Left ventricle myocardium inferior (tissue), 1 donor: ENCODE results near the gene HLA-F. TPM values are rescaled to one million over a fixed set of nuclear protein-coding genes. Genes with fewer than 3 reads are reported as not detected.

Experiments
- DNase-seq: peaks from one replicate; pipeline ENCODE4 v3.0.0-alpha.2; 2020
- H3K27ac ChIP-seq: fragments of 200-600 bp; replicated peaks from 2 replicates; pipeline ENCODE4 v1.8.0; 2021
- H3K27me3 ChIP-seq: fragments of 200-600 bp; 2 replicates; pipeline ENCODE4 v1.8.0; 2021; ENCODE audit warnings: low read depth
- H3K36me3 ChIP-seq: fragments of 200-600 bp; 2 replicates; pipeline ENCODE4 v1.8.0; 2021
- H3K4me1 ChIP-seq: fragments of 200-600 bp; 2 replicates; pipeline ENCODE4 v1.8.0; 2021
- H3K4me3 ChIP-seq: fragments of 200-600 bp; 2 replicates; pipeline ENCODE4 v1.8.0; 2021; ENCODE audit warnings: mild to moderate bottlenecking, moderate library complexity
- H3K9me3 ChIP-seq: fragments of 200-600 bp; replicated peaks from 2 replicates; pipeline ENCODE4 v1.8.0; 2021
- intact Hi-C: fragments of 100-400 bp; cut with micrococcal nuclease; formaldehyde crosslinking; loops from one replicate; pipeline ENCODE4 v1.11.0; 2022
- long read RNA-seq: library from polyadenylated mRNA; unstranded; transcript quantifications from one replicate; pipeline ENCODE4 v2.0.0, GENCODE V29; 2021
- total RNA-seq: library from RNA; stranded (reverse); fragmentation: NEBNext Ultra II Directional; extraction: Animal tissue kit (Norgen Biotek cat#: 25700); gene quantifications from one replicate; pipeline ENCODE4 v1.2.1, GENCODE V29; 2021
- TF ChIP-seq, protein P1 (sequence below): fragments of 200-600 bp; IDR thresholded peaks from 2 replicates; pipeline ENCODE4 v1.8.0; 2021; ENCODE audit warnings: antibody characterized with exemption, mild to moderate bottlenecking, borderline replicate concordance
- donor health status: DM: no; HTN: yes; CAD: no; lungs with severe emphysema.

The HLA-F gene
- total RNA-seq, result 29.4 TPM
- long read RNA-seq, partial matches to known transcripts, result 5 of 19 reads
- long read RNA-seq, other reads (novel, unspliced or antisense), result 10 of 19 reads

DNA sequence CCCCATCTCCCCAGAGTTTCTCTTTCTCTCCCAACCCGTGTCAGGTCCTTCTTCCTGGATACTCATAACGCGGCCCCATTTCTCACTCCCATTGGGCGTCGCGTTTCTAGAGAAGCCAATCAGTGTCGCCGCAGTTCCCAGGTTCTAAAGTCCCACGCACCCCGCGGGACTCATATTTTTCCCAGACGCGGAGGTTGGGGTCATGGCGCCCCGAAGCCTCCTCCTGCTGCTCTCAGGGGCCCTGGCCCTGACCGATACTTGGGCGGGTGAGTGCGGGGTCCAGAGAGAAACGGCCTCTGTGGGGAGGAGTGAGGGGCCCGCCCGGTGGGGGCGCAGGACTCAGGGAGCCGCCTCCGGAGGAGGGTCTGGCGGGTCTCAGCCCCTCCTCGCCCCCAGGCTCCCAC is at the start of gene HLA-F:
Gene HLA-F (plus strand): TSS at position 173 of the 404 bp plus-strand sequence. CDS start 30 bp downstream, at position 203.
- intact Hi-C loops, result no loop called here

DNA sequence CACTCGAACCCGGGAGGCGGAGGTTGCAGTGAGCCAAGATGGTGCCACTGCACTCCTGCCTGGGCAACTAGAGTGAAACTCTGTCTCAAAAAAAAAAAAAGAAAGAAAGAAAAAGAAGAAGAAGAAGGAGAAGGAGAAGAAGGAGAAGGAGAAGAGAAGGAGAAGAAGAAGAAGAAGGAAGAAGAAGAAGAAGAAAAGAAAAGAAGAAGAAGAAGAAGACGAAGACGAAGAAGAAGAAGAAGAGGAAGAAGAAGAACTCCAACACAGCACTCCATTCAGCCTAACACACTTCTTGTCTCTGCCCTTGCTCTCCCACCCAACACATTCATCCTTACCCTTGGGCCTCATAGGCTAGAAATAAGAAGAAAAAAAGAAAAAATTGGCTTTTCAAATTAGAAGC is 49.2 kb upstream of the HLA-F start:
- H3K4me1 ChIP-seq, result no peaks in the 10 kb centered on the region
- no peaks in the 10 kb centered on the region for H3K9me3 ChIP-seq
- no peaks in the 10 kb centered on the region for H3K36me3 ChIP-seq
- intact Hi-C loops, result no loop called here
- no peak overlapping the region for H3K4me3 ChIP-seq
- H3K27me3 ChIP-seq, result peaks cover 6% of the 10 kb centered on the region
- no peak overlapping the region for H3K27ac ChIP-seq
- TF ChIP-seq, protein P1, sequence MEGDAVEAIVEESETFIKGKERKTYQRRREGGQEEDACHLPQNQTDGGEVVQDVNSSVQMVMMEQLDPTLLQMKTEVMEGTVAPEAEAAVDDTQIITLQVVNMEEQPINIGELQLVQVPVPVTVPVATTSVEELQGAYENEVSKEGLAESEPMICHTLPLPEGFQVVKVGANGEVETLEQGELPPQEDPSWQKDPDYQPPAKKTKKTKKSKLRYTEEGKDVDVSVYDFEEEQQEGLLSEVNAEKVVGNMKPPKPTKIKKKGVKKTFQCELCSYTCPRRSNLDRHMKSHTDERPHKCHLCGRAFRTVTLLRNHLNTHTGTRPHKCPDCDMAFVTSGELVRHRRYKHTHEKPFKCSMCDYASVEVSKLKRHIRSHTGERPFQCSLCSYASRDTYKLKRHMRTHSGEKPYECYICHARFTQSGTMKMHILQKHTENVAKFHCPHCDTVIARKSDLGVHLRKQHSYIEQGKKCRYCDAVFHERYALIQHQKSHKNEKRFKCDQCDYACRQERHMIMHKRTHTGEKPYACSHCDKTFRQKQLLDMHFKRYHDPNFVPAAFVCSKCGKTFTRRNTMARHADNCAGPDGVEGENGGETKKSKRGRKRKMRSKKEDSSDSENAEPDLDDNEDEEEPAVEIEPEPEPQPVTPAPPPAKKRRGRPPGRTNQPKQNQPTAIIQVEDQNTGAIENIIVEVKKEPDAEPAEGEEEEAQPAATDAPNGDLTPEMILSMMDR, result no peak
- DNase-seq, result no peak

More for the DNA sequence above, at the start of gene HLA-F:
- TF ChIP-seq, protein P1, result no peak
- Histone ChIP-seq H3K4me1 (peaks cover 36% of the 10 kb centered on the region), H3K9me3 (no peaks in the 10 kb centered on the region), H3K36me3 (peaks cover 29% of the 10 kb centered on the region), H3K27me3 (no peaks in the 10 kb centered on the region), H3K4me3 (peak within 1 kb of the TSS; percentile 96), H3K27ac (peak within 1 kb of the TSS; percentile 93)
- peak; percentile 85 for DNase-seq

DNA sequence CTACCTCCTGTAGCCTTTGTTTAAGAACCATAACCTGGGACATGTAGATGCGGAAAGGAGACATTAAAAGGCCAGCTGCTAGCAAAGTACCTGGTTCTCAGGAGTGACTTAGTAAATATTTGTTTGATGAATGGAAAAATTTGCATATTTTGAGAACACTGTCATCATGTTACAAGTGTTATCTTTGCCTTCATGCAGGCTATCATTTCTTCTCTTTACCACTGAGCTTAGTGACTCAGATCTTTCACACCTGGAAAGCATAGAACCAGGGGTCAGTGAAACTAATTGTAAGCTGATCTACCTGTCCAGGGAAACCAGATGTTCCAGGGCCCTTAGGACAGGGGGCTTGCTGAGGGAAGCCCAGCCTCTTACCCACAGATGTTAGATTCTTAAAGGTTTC is 47.7 kb upstream of the HLA-F start:
- peaks cover 18% of the 10 kb centered on the region for H3K27me3 ChIP-seq
- H3K4me3 ChIP-seq, result no peak overlapping the region
- no peaks in the 10 kb centered on the region for H3K36me3 ChIP-seq
- intact Hi-C loops, result no loop called here
- H3K27ac ChIP-seq, result no peak overlapping the region
- no peak for DNase-seq
- no peaks in the 10 kb centered on the region for H3K4me1 ChIP-seq
- H3K9me3 ChIP-seq, result no peaks in the 10 kb centered on the region
- TF ChIP-seq, protein P1, result no peak

DNA sequence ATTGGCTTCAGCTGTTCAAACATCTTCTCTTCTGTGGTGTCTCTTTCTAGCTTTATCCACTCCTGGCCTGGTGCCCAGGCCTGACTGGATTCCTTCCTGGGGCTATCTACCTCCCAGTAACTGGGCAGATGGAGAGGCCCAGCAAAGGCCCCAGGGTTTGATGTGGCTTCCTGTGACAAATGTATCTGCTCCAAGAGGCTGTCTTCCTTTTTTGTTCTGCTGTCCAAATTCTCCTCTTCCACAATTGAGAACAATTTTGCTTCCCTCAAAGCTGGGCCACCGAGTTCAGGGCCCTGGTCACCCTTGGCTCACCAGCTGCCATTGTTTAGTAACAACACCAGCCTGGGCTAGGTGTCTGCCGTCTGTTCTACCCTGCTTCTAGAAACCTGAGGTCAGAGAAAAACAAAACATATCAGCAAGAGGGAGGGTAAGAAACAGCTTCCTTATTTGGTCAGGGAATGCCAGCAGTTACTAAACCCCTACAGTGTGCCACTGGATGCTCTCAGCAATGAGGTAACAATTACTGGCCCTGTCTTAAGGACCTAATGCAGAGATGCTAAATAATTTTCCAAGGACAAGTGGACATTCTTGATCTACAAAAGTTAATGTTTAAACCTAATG is 46.1 kb upstream of the HLA-F start:
- intact Hi-C loops, result no loop called here
- no peak for DNase-seq
- Histone ChIP-seq H3K9me3 (no peaks in the 10 kb centered on the region), H3K4me3 (no peak overlapping the region), H3K36me3 (no peaks in the 10 kb centered on the region), H3K27me3 (peaks cover 20% of the 10 kb centered on the region), H3K27ac (no peak overlapping the region), H3K4me1 (no peaks in the 10 kb centered on the region)
- TF ChIP-seq, protein P1, result no peak

DNA sequence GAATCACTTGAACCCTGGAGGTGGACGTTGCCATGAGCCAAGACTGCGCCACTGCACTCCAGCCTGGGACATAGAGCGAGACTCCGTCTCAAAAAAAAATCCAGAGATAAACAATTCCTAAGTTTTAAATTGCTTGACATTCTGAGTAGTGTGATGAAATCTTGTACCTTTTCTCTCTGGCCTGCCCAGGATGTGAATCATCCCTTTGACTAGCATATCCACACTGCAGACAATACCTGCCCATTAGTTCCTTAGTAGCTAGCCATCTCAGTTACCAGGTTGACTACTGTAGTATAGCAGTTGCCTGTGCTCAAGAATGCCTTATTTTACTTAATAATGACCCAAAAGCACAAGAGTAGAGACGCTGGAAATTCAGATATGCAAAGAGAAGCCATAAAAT is 45.1 kb upstream of the HLA-F start:
- TF ChIP-seq, protein P1, result no peak
- H3K9me3 ChIP-seq, result no peaks in the 10 kb centered on the region
- no peaks in the 10 kb centered on the region for H3K4me1 ChIP-seq
- peaks cover 20% of the 10 kb centered on the region for H3K27me3 ChIP-seq
- intact Hi-C loops, result no loop called here
- H3K4me3 ChIP-seq, result no peak overlapping the region
- no peaks in the 10 kb centered on the region for H3K36me3 ChIP-seq
- no peak overlapping the region for H3K27ac ChIP-seq
- no peak for DNase-seq
